NCI-H1694 treated with DMSO at 0.1 percent for 48 hours (cell line): ENCODE results near the gene XIAP.

Experiments used
- DNase-seq: peaks from one replicate; lab custom pipeline; 2025; lab: John Stamatoyannopoulos, UW

The XIAP gene

DNA sequence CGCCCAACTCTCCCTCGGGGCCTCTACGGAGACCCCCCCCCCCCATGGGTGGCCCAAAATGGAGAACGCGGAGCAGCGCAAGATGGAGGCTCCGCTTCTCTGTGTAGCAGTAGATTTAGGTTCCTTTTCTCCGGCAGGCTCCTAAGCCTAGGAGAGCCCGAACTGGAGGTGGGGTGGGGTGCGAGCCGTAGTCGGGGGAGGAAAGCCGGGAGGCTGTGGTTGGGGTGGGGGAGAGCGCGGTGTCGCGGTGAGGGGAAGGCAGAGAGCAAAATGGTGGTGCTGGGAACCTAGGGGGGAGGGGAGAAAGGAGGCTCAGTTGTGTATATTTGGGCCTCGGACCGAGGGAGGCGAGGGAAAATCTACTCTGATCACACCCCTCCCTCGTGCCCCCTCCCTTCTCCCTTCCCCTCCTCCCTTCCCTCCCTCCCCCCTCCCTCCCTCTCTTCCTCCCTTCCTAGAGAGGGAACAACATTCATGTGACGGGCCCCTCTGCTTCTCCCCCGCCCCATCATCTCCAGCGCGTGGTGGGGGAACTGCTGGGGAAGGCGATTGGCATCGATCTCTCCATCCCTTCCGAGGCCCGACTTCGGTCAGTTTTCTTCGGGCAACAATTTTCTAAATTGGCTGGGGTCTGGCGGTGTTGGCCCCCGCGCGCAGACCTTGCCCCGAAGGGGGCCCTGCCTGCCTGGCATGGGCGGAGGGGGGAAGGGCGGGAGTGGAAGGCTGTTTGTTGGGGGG is 101.6 kb downstream of the XIAP start, which contains the start of gene STAG2:
TSS of gene STAG2 (plus strand) at position 439 of the 738 bp plus-strand sequence. CDS start 60,922 bp downstream, outside the sequence.
- DNase-seq, result peak; percentile 81

DNA sequence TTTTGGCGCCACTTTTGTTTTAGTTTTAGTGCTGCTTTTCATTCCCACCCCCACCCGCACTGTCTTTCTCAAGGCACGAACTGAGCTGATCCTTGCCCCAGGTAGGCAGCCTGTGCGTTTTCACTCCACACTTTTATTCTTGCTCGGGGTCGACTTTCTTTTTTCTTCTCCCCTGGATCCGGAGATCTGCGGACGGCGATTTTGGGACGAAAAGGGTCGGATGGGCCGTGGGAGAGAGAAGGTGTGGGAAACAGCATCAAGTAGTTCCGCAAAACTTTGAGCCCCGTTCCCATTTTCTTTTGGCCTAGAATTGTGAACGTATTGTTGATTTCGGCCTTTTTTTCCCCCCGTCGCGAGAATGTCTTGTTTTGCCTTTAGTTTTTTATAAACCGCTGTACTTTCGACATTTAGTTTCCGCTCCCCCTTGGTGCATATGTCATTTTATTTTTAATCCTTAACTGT is 102.2 kb downstream of the XIAP start:
- DNase-seq, result peak; percentile 53

DNA sequence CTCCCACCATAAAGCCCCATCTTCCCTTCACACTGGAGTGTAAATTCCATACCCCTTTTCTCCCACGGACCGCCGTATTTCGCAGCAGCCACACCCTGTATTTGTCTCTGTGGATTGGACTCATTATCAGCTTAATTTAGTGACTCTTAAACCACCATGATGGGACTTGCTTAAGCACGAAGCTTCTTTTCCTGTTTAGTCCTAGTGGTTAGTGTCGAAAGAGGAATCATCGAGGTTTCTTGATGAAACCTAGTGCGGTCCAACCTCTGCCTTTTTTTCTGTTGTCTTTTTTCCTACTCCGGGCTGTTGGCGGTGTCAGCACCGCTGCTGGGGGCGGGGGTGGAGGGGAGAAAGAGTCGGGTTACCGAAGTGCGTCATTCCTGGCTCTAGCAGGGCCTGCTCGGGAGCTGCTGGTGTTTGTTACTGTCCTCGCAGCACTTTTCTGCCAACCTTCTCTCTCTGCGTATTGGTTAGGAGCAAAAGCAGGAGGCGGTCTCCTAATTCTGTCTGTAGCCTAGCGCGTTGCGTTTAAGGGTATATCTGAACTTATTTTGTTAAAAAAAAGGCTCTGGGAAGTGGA is 103.0 kb downstream of the XIAP start:
- DNase-seq, result peak; percentile 95
